SK-N-SH treated with all-trans-retinoic acid at 6 μM for 48 hours (cell line): ENCODE data around the gene PRUNE2.
"Not testable (repeated sequence)": the region's sequence is repeated elsewhere in the genome, so short reads cannot be mapped to it uniquely, and the experiment has no call there.

Experiments
- ATAC-seq: fragments of 200-7000 bp; cut with Tn5 transposase; 3 replicates; pipeline ENCODE4 v1.9.1; 2020; ENCODE audit warnings: mild to moderate bottlenecking, moderate library complexity
- ARNTL ChIP-seq: fragments of 450-650 bp; formaldehyde crosslinking; IDR thresholded peaks from 2 replicates; pipeline ENCODE4 v1.5.0; 2020; ENCODE audit warnings: low read depth, mild to moderate bottlenecking, moderate library complexity, borderline replicate concordance
- BACH2 ChIP-seq: fragments of 250-450 bp; sonication (Bioruptor Pico); IDR thresholded peaks from 2 replicates; pipeline ENCODE4 v1.9.0; 2021; ENCODE audit warnings: mild to moderate bottlenecking, borderline replicate concordance
- CSDC2 ChIP-seq: fragments of 250-450 bp; sonication (Bioruptor Pico); IDR thresholded peaks from 2 replicates; pipeline ENCODE4 v1.5.0; 2020; ENCODE audit warnings: mild to moderate bottlenecking, moderate library complexity
- ESRRG ChIP-seq: fragments of 250-450 bp; sonication (Bioruptor Pico); IDR thresholded peaks from 2 replicates; pipeline ENCODE4 v1.6.1; 2021; ENCODE audit warnings: mild to moderate bottlenecking
- GLIS3 ChIP-seq: fragments of 250-450 bp; sonication (Bioruptor Pico); IDR thresholded peaks from 2 replicates; pipeline ENCODE4 v1.5.0; 2020; ENCODE audit warnings: mild to moderate bottlenecking, moderate library complexity
- ISL1 ChIP-seq: fragments of 250-450 bp; sonication (Bioruptor Pico); IDR thresholded peaks from 2 replicates; pipeline ENCODE4 v2.1.2; 2022; ENCODE audit warnings: mild to moderate bottlenecking, moderate library complexity
- OSR1 ChIP-seq: fragments of 250-450 bp; sonication (Bioruptor Pico); IDR thresholded peaks from 2 replicates; pipeline ENCODE4 v1.8.0; 2022; ENCODE audit warnings: moderate library complexity, mild to moderate bottlenecking, inconsistent platforms
- PATZ1 ChIP-seq: fragments of 250-450 bp; sonication (Bioruptor Pico); IDR thresholded peaks from 2 replicates; pipeline ENCODE4 v1.8.0; 2020; ENCODE audit warnings: mild to moderate bottlenecking, moderate library complexity, borderline replicate concordance
- POU6F1 ChIP-seq: fragments of 250-450 bp; sonication (Bioruptor Pico); IDR thresholded peaks from 2 replicates; pipeline ENCODE4 v1.8.0; 2021; ENCODE audit warnings: low read depth, mild to moderate bottlenecking, moderate library complexity, borderline replicate concordance
- PPARA ChIP-seq: fragments of 250-450 bp; sonication (Bioruptor Pico); IDR thresholded peaks from 2 replicates; pipeline ENCODE4 v1.5.0; 2020; ENCODE audit warnings: mild to moderate bottlenecking, borderline replicate concordance
- SNAI2 ChIP-seq: fragments of 250-450 bp; sonication (Bioruptor Pico); IDR thresholded peaks from 2 replicates; pipeline ENCODE4 v1.5.0; 2020; ENCODE audit warnings: mild to moderate bottlenecking, moderate library complexity
- TCF4 ChIP-seq: fragments of 250-450 bp; sonication (Bioruptor Pico); IDR thresholded peaks from 2 replicates; pipeline ENCODE4 v1.8.0; 2021; ENCODE audit warnings: mild to moderate bottlenecking, moderate library complexity, borderline replicate concordance
- TOX ChIP-seq: fragments of 250-450 bp; sonication (Bioruptor Pico); IDR thresholded peaks from 2 replicates; pipeline ENCODE4 v1.8.0; 2021; ENCODE audit warnings: mild to moderate bottlenecking, moderate library complexity, borderline replicate concordance
- TSHZ2 ChIP-seq: fragments of 250-450 bp; sonication (Bioruptor Pico); IDR thresholded peaks from 2 replicates; pipeline ENCODE4 v1.5.0; 2020; ENCODE audit warnings: mild to moderate bottlenecking, moderate library complexity
- ZC3H10 ChIP-seq: fragments of 250-450 bp; sonication (Bioruptor Pico); IDR thresholded peaks from 2 replicates; pipeline ENCODE4 v1.5.1; 2021; ENCODE audit warnings: mild to moderate bottlenecking, moderate library complexity
- ZFP3 ChIP-seq: fragments of 250-450 bp; sonication (Bioruptor Pico); IDR thresholded peaks from 2 replicates; pipeline ENCODE4 v1.5.0; 2020; ENCODE audit warnings: mild to moderate bottlenecking, moderate library complexity
- ZFP30 ChIP-seq: fragments of 450-650 bp; formaldehyde crosslinking; IDR thresholded peaks from 2 replicates; pipeline ENCODE4 v1.5.0; 2022; ENCODE audit warnings: mild to moderate bottlenecking, moderate library complexity
- ZNF70 ChIP-seq: fragments of 450-650 bp; formaldehyde crosslinking; IDR thresholded peaks from 2 replicates; pipeline ENCODE4 v1.5.0; 2020; ENCODE audit warnings: mild to moderate bottlenecking, moderate library complexity
- ZNF8 ChIP-seq: fragments of 450-650 bp; formaldehyde crosslinking; IDR thresholded peaks from 2 replicates; pipeline ENCODE4 v1.5.0; 2020; ENCODE audit warnings: mild to moderate bottlenecking, moderate library complexity
- TF ChIP-seq, protein P1 (sequence below): fragments of 250-450 bp; sonication (Bioruptor Pico); IDR thresholded peaks from 2 replicates; pipeline ENCODE4 v1.5.1; 2021; ENCODE audit warnings: mild to moderate bottlenecking, moderate library complexity
- TF ChIP-seq, protein P2 (sequence below): fragments of 250-450 bp; sonication (Bioruptor Pico); IDR thresholded peaks from 2 replicates; pipeline ENCODE4 v1.5.1; 2020; ENCODE audit warnings: low read depth, mild to moderate bottlenecking, moderate library complexity

Gene PRUNE2, protein sequence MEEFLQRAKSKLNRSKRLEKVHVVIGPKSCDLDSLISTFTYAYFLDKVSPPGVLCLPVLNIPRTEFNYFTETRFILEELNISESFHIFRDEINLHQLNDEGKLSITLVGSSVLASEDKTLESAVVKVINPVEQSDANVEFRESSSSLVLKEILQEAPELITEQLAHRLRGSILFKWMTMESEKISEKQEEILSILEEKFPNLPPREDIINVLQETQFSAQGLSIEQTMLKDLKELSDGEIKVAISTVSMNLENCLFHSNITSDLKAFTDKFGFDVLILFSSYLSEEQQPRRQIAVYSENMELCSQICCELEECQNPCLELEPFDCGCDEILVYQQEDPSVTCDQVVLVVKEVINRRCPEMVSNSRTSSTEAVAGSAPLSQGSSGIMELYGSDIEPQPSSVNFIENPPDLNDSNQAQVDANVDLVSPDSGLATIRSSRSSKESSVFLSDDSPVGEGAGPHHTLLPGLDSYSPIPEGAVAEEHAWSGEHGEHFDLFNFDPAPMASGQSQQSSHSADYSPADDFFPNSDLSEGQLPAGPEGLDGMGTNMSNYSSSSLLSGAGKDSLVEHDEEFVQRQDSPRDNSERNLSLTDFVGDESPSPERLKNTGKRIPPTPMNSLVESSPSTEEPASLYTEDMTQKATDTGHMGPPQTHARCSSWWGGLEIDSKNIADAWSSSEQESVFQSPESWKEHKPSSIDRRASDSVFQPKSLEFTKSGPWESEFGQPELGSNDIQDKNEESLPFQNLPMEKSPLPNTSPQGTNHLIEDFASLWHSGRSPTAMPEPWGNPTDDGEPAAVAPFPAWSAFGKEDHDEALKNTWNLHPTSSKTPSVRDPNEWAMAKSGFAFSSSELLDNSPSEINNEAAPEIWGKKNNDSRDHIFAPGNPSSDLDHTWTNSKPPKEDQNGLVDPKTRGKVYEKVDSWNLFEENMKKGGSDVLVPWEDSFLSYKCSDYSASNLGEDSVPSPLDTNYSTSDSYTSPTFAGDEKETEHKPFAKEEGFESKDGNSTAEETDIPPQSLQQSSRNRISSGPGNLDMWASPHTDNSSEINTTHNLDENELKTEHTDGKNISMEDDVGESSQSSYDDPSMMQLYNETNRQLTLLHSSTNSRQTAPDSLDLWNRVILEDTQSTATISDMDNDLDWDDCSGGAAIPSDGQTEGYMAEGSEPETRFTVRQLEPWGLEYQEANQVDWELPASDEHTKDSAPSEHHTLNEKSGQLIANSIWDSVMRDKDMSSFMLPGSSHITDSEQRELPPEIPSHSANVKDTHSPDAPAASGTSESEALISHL (N-terminal part only)

DNA sequence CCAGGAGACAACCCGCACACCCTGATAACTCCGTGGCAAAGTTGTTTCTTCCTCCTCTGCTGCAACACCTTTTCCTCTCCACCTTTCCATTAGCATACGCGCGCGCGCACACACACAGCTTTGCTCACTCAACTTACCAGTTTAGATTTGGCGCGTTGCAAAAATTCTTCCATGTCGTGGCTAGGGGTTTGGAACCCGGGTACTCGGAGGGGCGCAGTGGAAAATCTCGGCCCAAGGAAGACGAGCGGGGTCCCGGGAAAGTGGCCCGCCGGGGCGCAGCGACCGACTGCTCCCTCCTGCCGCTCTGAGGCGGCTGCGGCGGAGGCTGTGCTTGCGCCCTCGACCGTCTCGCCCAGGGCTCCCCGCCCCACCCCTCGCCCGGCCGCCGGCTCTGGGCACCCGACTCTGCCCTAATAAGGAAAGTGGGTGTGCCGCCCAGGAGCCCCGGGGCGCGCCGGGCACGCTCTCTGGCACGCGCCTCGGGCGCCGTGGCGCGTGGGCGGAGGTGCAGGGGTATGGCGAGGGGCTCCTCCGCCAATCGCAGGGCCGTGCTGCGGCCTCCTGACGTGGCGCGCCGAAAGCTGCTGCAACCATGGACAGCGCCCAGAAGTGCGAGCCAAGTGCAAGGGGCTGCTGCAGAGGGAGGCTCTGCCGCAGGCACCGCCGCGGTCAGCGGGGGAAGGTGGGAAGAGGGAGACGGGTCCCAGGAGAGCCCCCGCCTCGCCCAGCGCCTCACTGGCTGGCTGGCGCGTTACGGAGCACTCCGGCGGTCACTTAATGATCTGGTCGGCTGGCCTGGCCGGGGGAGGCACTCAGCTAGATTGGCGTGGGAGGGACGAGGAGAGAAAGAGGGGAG lies at the start of gene PRUNE2:
Gene PRUNE2, minus strand, starts transcription at position 324 of the 856 bp plus-strand sequence. Its CDS starts 151 bp downstream, at position 173.
- TF ChIP-seq ZFP3 (CRISPR knock-in tag): peak; percentile 76
- TF ChIP-seq ZFP30: no peak
- TF ChIP-seq, protein P1, sequence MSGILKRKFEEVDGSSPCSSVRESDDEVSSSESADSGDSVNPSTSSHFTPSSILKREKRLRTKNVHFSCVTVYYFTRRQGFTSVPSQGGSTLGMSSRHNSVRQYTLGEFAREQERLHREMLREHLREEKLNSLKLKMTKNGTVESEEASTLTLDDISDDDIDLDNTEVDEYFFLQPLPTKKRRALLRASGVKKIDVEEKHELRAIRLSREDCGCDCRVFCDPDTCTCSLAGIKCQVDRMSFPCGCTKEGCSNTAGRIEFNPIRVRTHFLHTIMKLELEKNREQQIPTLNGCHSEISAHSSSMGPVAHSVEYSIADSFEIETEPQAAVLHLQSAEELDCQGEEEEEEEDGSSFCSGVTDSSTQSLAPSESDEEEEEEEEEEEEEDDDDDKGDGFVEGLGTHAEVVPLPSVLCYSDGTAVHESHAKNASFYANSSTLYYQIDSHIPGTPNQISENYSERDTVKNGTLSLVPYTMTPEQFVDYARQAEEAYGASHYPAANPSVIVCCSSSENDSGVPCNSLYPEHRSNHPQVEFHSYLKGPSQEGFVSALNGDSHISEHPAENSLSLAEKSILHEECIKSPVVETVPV (CRISPR knock-in tag): no peak
- TF ChIP-seq ISL1: 0 out of 2 replicates have a peak, but pooled peaks have one; percentile 10
- peak; percentile 91 for TF ChIP-seq CSDC2 (CRISPR knock-in tag)
- peak; percentile 97 for ATAC-seq

- ATAC-seq: not testable (repeated sequence)
Measured at GRCh38 chr9:76955406-76955805, 49.5 kb upstream of the PRUNE2 start.

- TF ChIP-seq ZNF8 (CRISPR knock-in tag): no peak
- no peak for TF ChIP-seq ZC3H10 (CRISPR knock-in tag)
- no peak for TF ChIP-seq ARNTL (CRISPR knock-in tag)
- TF ChIP-seq OSR1 (CRISPR knock-in tag): no peak
- TF ChIP-seq BACH2: no peak
- no peak for TF ChIP-seq ZFP3 (CRISPR knock-in tag)
- TF ChIP-seq, protein P2, sequence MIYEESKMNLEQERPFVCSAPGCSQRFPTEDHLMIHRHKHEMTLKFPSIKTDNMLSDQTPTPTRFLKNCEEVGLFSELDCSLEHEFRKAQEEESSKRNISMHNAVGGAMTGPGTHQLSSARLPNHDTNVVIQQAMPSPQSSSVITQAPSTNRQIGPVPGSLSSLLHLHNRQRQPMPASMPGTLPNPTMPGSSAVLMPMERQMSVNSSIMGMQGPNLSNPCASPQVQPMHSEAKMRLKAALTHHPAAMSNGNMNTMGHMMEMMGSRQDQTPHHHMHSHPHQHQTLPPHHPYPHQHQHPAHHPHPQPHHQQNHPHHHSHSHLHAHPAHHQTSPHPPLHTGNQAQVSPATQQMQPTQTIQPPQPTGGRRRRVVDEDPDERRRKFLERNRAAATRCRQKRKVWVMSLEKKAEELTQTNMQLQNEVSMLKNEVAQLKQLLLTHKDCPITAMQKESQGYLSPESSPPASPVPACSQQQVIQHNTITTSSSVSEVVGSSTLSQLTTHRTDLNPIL (CRISPR knock-in tag): no peak
- TF ChIP-seq TOX (CRISPR knock-in tag): no peak
- no peak for TF ChIP-seq ZFP30
- no peak for TF ChIP-seq SNAI2 (CRISPR knock-in tag)
- no peak for TF ChIP-seq TCF4 (CRISPR knock-in tag)
- TF ChIP-seq TSHZ2 (CRISPR knock-in tag): no peak
- TF ChIP-seq ESRRG (CRISPR knock-in tag): no peak
- no peak for TF ChIP-seq CSDC2 (CRISPR knock-in tag)
- no peak for ATAC-seq
Measured at GRCh38 chr9:76949865-76950264, 44.0 kb upstream of the PRUNE2 start.

- no peak for ATAC-seq
- no peak for TF ChIP-seq OSR1 (CRISPR knock-in tag)
- no peak for TF ChIP-seq CSDC2 (CRISPR knock-in tag)
- no peak for TF ChIP-seq ZNF70 (CRISPR knock-in tag)
- TF ChIP-seq PATZ1 (CRISPR knock-in tag): no peak
- TF ChIP-seq, protein P2 (CRISPR knock-in tag): no peak
- no peak for TF ChIP-seq GLIS3 (CRISPR knock-in tag)
- no peak for TF ChIP-seq POU6F1 (CRISPR knock-in tag)
- TF ChIP-seq ARNTL (CRISPR knock-in tag): no peak
- no peak for TF ChIP-seq ZNF8 (CRISPR knock-in tag)
- TF ChIP-seq SNAI2 (CRISPR knock-in tag): no peak
- no peak for TF ChIP-seq PPARA (CRISPR knock-in tag)
- no peak for TF ChIP-seq BACH2
Measured at GRCh38 chr9:76944011-76944410, 38.1 kb upstream of the PRUNE2 start.
